Caco-2 (cell line): ENCODE data around the gene PTMS. TPM values are rescaled to one million over a fixed set of nuclear protein-coding genes. Genes with fewer than 3 reads are reported as not detected.

Experiments
- BruUV-seq: library from RNA; stranded (reverse); fragments of 400-500 nt; replicated peaks from 2 replicates; lab custom pipeline; 2021; lab: Mats Ljungman, UMichigan
- CTCF ChIA-PET: fragments of 300-600 bp; sonication (Branson Sonifier 250); formaldehyde crosslinking; loops from one replicate; lab custom pipeline; 2022; ENCODE audit warnings: antibody characterized with exemption; lab: Charles Lee
- POLR2A ChIA-PET: fragments of 300-600 bp; sonication (Branson Sonifier 250); formaldehyde crosslinking; loops from one replicate; lab custom pipeline; 2022; ENCODE audit warnings: antibody characterized with exemption; lab: Charles Lee
- DNase-seq, 2 experiments: peaks; one replicate each; pipeline versions ENCODE4 v3.0.0 to v3.0.0-alpha.2; 2020 to 2022
- H3K27me3 ChIP-seq: replicated peaks from 2 replicates; pipeline ENCODE4 v1.6.0; 2011; ENCODE audit warnings: low read length; ENCODE audit not compliant: control insufficient read depth, insufficient read depth
- H3K36me3 ChIP-seq: 2 replicates; pipeline ENCODE4 v1.5.1; 2011; ENCODE audit warnings: low read length; ENCODE audit not compliant: control insufficient read depth, insufficient read depth
- H3K4me1 ChIP-seq: fragments of 250-450 bp; sonication (Bioruptor Pico); 2 replicates; pipeline ENCODE4 v1.5.1; 2020; ENCODE audit warnings: mild to moderate bottlenecking
- H3K4me3 ChIP-seq: 2 replicates; pipeline ENCODE4 v1.5.1; 2011; ENCODE audit warnings: low read depth, mild to moderate bottlenecking, control low read depth, low read length
- H3K9me3 ChIP-seq: fragments of 250-450 bp; sonication (Bioruptor Pico); 2 replicates; pipeline ENCODE4 v1.5.1; 2020; ENCODE audit warnings: mild to moderate bottlenecking, moderate library complexity
- H3K27ac Mint-ChIP-seq: one replicate; pipeline ENCODE4 v1.8.0; 2022; ENCODE audit warnings: mixed read lengths; ENCODE audit not compliant: unreplicated experiment
- H3K27me3 Mint-ChIP-seq: one replicate; pipeline ENCODE4 v1.8.0; 2022; ENCODE audit warnings: mixed read lengths; ENCODE audit not compliant: insufficient read depth, unreplicated experiment
- H3K36me3 Mint-ChIP-seq: one replicate; pipeline ENCODE4 v1.8.0; 2022; ENCODE audit warnings: mild to moderate bottlenecking, mixed read lengths; ENCODE audit not compliant: insufficient read depth, unreplicated experiment
- H3K4me1 Mint-ChIP-seq: one replicate; pipeline ENCODE4 v1.8.0; 2022; ENCODE audit warnings: low read depth, mixed read lengths; ENCODE audit not compliant: unreplicated experiment
- H3K4me3 Mint-ChIP-seq: one replicate; pipeline ENCODE4 v1.8.0; 2022; ENCODE audit warnings: mild to moderate bottlenecking, moderate library complexity, mixed read lengths; ENCODE audit not compliant: unreplicated experiment
- H3K9me3 Mint-ChIP-seq: one replicate; pipeline ENCODE4 v1.8.0; 2022; ENCODE audit warnings: mixed read lengths; ENCODE audit not compliant: unreplicated experiment
- intact Hi-C: fragments of 100-400 bp; cut with micrococcal nuclease; formaldehyde crosslinking; loops from one replicate; pipeline ENCODE4 v1.10.0; 2022; ENCODE audit not compliant: unreplicated experiment
- total RNA-seq: library from RNA; stranded (reverse); gene quantifications from 2 replicates; pipeline ENCODE4 v1.2.3, GENCODE V29; 2022
- TF ChIP-seq, protein P1 (sequence below), 2 experiments: fragments of 200-600 bp in 1 of 2; IDR thresholded peaks; 1 replicate in 1 of 2; 2 replicates in 1 of 2; pipeline versions ENCODE4 v1.5.1 to v1.8.0; 2011 to 2022; ENCODE audit warnings: antibody characterized with exemption in 1 of 2, control low read depth in 1 of 2, inconsistent platforms in 1 of 2, low read depth in 1 of 2, low read length in 1 of 2, mild to moderate bottlenecking in 1 of 2, moderate library complexity in 1 of 2; ENCODE audit not compliant: insufficient read depth in 1 of 2, severe bottlenecking in 1 of 2, unreplicated experiment in 1 of 2

Gene PTMS
- total RNA-seq, 1 experiment from 2014 or later = 285 TPM

- intact Hi-C loops = loop anchor here (1.0 kb wide), 1 partner anchor 12 kb away; no protein-coding TSS in a partner anchor
- Histone ChIP-seq H3K4me1 (peaks cover 44% of the 10 kb centered on the region), H3K27me3 (no peaks in the 10 kb centered on the region), H3K9me3 (no peaks in the 10 kb centered on the region), H3K36me3 (peaks cover 9% of the 10 kb centered on the region; the same call in 1 of the 2 replicates), H3K4me3 (peak overlapping the region; percentile 87)
- Mint-ChIP-seq H3K4me1 (peaks cover 46% of the 10 kb centered on the region), H3K27me3 (no peaks in the 10 kb centered on the region), H3K4me3 (peak overlapping the region; percentile 92), H3K9me3 (no peaks in the 10 kb centered on the region), H3K36me3 (peaks cover 25% of the 10 kb centered on the region), H3K27ac (peak overlapping the region; percentile 84)
- TSS peak; percentile 56 for BruUV-seq
- peak in 1 of 2 experiments; percentile 43 for DNase-seq
- TF ChIP-seq, protein P1, sequence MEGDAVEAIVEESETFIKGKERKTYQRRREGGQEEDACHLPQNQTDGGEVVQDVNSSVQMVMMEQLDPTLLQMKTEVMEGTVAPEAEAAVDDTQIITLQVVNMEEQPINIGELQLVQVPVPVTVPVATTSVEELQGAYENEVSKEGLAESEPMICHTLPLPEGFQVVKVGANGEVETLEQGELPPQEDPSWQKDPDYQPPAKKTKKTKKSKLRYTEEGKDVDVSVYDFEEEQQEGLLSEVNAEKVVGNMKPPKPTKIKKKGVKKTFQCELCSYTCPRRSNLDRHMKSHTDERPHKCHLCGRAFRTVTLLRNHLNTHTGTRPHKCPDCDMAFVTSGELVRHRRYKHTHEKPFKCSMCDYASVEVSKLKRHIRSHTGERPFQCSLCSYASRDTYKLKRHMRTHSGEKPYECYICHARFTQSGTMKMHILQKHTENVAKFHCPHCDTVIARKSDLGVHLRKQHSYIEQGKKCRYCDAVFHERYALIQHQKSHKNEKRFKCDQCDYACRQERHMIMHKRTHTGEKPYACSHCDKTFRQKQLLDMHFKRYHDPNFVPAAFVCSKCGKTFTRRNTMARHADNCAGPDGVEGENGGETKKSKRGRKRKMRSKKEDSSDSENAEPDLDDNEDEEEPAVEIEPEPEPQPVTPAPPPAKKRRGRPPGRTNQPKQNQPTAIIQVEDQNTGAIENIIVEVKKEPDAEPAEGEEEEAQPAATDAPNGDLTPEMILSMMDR (IDR thresholded peaks at IDR 0.05; ENCODE audit: insufficient read depth in 1 of 2, low read depth in 1 of 2, low read length in 1 of 2, severe bottlenecking in 1 of 2, unreplicated experiment in 1 of 2) = no peak
- POLR2A ChIA-PET = interaction anchor here (0.6 to 3.2 kb wide), 8 partner anchors 8 to 84 kb away, joined by 5 to 42 read pairs (median 12); partner anchors contain the start of genes CDCA3, COPS7A, MLF2 and USP5
- CTCF ChIA-PET = interaction anchor here (0.5 to 3.2 kb wide), 21 partner anchors 7 to 200 kb away, joined by 3 to 135 read pairs (median 7); partner anchors contain the start of genes CDCA3, COPS7A, GPR162 and MLF2
Observed at GRCh38 chr12:6767353-6768319, 1.5 kb downstream of the PTMS start.

- DNase-seq = no peak
- peaks cover 10% of the 10 kb centered on the region; the same call in 1 of the 2 replicates for H3K36me3 ChIP-seq
- Mint-ChIP-seq H3K4me1 (peaks cover 46% of the 10 kb centered on the region), H3K27ac (peak overlapping the region; percentile 84), H3K27me3 (no peaks in the 10 kb centered on the region), H3K9me3 (no peaks in the 10 kb centered on the region), H3K4me3 (peak overlapping the region; percentile 92), H3K36me3 (peaks cover 25% of the 10 kb centered on the region)
- peak overlapping the region; percentile 87 for H3K4me3 ChIP-seq
- no peaks in the 10 kb centered on the region for H3K27me3 ChIP-seq
- H3K4me1 ChIP-seq = peaks cover 38% of the 10 kb centered on the region
- TF ChIP-seq, protein P1 (IDR thresholded peaks at IDR 0.05; ENCODE audit: insufficient read depth in 1 of 2, low read depth in 1 of 2, low read length in 1 of 2, severe bottlenecking in 1 of 2, unreplicated experiment in 1 of 2) = no peak
- POLR2A ChIA-PET = interaction anchor here (1.4 kb wide), 1 partner anchor 15 kb away, joined by 6 read pairs; the partner anchor contains the start of gene MLF2
- intact Hi-C loops = no loop called here
- H3K9me3 ChIP-seq = no peaks in the 10 kb centered on the region
- no TSS peak for BruUV-seq
- CTCF ChIA-PET = interaction anchor here (0.6 to 3.2 kb wide), 5 partner anchors 10 to 83 kb away, joined by 4 to 27 read pairs (median 12); partner anchors contain the start of genes CDCA3, MLF2 and USP5
Observed at GRCh38 chr12:6768437-6768914, 2.3 kb downstream of the PTMS start.

DNA sequence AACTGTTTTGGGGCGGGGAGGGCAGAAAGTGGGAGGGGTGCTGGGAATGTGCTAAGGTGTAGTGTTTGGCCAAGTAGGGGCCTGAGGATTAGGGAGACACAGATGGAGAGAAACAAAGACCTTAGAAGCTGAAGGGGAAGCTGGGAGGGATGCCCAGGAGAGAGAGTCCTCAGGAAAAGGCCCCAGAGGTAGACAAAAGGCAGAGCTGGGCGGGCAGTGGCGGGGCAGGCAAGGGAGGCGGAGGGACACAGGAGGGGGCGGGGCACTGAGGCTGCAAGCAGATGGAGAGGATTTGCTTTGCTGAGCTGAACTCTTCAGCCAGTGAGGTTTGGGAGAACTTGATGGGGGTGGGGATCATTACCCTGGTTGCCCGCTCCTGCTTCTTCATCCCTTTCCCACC, 2.8 kb downstream of the PTMS start:
- Mint-ChIP-seq H3K4me3 (peak overlapping the region; percentile 92), H3K27ac (no peak overlapping the region), H3K4me1 (peaks cover 44% of the 10 kb centered on the region), H3K9me3 (no peaks in the 10 kb centered on the region), H3K27me3 (no peaks in the 10 kb centered on the region), H3K36me3 (peaks cover 24% of the 10 kb centered on the region)
- Histone ChIP-seq H3K4me1 (peaks cover 32% of the 10 kb centered on the region), H3K27me3 (no peaks in the 10 kb centered on the region), H3K9me3 (no peaks in the 10 kb centered on the region), H3K4me3 (peak overlapping the region; percentile 87; the same call in 1 of the 2 replicates), H3K36me3 (peaks cover 10% of the 10 kb centered on the region; the same call in 1 of the 2 replicates)
- peak in 1 of 2 experiments; percentile 51 for DNase-seq
- no TSS peak for BruUV-seq
- intact Hi-C loops = no loop called here
- POLR2A ChIA-PET = interaction anchor here (0.7 to 1.4 kb wide), 2 partner anchors 15 to 16 kb away, joined by 3 to 6 read pairs; partner anchors contain the start of gene MLF2
- TF ChIP-seq, protein P1 (IDR thresholded peaks at IDR 0.05; ENCODE audit: insufficient read depth in 1 of 2, low read depth in 1 of 2, low read length in 1 of 2, severe bottlenecking in 1 of 2, unreplicated experiment in 1 of 2) = no peak
- CTCF ChIA-PET = interaction anchor here (0.6 to 3.0 kb wide), 2 partner anchors 16 to 59 kb away, joined by 4 to 18 read pairs; partner anchors contain the start of gene MLF2
